ENCODE measurements around the gene ARHGAP24. TPM values are rescaled to one million over a fixed set of nuclear protein-coding genes. Genes with fewer than 3 reads are reported as not detected.

Gene ARHGAP24
- total RNA-seq, 1 donor from 2014 or later: 9.9 TPM

DNA sequence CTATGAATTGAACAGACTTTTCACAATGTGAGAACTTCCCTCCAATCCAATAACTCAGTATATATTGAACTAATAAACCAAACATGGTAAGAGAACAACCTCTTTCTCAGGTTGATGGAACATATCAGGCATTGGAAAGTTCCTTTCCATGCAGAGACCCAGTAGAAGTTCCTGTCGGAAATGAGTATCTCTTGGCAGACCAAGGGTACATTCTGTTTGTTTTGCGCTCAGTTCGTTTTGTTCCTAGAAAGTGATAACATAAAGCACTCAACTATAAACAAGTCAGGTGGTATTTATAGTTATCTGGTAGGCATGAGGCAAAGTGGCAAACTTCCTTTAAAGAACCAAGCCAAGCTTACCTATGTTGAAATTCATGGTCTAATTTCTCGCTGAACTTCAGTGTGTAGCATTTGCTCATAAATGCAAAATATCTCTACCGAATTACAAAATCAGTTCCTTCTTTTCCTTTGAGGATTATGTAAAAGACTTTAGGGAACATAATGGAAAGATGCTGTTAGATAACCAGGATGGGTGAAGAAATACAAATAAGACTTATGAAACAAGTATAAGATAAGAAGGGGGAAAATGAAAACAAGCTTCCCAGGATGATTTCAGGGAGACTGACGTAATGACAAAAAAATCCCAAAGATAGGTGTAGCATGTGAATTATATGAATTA, 120.3 kb downstream of the ARHGAP24 start:
- TF ChIP-seq, protein P1, sequence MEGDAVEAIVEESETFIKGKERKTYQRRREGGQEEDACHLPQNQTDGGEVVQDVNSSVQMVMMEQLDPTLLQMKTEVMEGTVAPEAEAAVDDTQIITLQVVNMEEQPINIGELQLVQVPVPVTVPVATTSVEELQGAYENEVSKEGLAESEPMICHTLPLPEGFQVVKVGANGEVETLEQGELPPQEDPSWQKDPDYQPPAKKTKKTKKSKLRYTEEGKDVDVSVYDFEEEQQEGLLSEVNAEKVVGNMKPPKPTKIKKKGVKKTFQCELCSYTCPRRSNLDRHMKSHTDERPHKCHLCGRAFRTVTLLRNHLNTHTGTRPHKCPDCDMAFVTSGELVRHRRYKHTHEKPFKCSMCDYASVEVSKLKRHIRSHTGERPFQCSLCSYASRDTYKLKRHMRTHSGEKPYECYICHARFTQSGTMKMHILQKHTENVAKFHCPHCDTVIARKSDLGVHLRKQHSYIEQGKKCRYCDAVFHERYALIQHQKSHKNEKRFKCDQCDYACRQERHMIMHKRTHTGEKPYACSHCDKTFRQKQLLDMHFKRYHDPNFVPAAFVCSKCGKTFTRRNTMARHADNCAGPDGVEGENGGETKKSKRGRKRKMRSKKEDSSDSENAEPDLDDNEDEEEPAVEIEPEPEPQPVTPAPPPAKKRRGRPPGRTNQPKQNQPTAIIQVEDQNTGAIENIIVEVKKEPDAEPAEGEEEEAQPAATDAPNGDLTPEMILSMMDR (conservative IDR thresholded peaks at IDR 0.05; ENCODE audit: low read depth, low read length): no peak
- no peak for DNase-seq (ENCODE audit: low read depth)
- H3K4me3 ChIP-seq (ENCODE audit: low read depth, low read length): no peak overlapping the region

DNA sequence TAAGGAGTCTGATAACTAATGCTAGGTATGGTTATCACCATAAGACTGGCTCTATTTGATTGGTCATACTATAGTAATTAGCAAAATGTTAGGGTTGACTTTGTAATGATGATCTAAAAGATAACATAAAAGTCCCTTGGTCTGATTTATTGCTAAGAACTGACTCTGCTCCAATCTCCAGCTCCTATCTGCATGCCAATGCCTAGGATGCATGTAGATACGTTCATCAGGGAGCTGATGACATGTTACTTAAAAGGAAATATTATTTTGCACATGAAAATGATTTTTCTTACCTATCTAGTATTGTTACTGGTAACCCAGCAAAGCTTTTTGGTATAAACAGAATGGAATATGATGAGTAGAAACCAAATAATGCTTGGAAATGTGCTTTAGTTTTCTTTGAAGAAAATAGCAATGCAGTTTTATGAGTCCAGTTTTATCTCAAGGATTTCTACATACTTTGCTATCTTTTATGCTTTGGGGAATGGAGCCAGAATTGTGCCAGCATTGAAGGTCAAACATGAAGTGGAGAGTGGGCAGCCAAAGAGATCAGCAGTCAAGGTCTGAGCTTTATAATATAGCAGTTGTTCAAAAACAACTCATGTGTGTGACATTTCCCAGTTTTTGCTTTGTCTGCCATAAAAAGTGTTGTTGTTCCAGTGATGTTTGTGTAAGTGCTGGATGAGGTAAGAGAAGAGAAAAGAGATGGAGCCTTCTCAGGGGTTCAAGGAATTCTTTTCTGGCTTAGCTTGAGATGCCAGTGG, 121.0 kb downstream of the ARHGAP24 start:
- TF ChIP-seq, protein P1 (conservative IDR thresholded peaks at IDR 0.05; ENCODE audit: low read depth, low read length): no peak
- no peak for DNase-seq (ENCODE audit: low read depth)
- no peak overlapping the region for H3K4me3 ChIP-seq (ENCODE audit: low read depth, low read length)

DNA sequence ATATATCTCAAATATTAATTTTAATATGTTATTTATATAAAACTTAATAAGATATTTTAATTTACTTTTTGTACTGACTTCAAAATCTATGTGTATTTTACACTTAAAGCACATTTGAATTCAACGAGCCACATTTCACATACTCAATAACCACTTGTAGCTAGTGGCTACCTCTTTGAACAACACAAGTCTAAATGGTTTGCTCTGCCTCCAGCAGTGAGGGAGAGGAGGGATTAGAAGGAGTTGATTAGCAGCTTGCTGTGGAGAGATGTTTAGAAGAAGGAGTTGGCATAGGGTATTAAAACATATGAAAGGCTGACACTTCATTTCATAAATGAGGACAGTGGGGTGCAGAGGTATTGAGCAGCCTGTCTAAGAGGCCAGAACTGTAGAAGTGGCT, 124.0 kb downstream of the ARHGAP24 start:
- TF ChIP-seq, protein P1 (conservative IDR thresholded peaks at IDR 0.05; ENCODE audit: low read depth, low read length): no peak
- DNase-seq (ENCODE audit: low read depth): no peak
- no peak overlapping the region for H3K4me3 ChIP-seq (ENCODE audit: low read depth, low read length)

DNA sequence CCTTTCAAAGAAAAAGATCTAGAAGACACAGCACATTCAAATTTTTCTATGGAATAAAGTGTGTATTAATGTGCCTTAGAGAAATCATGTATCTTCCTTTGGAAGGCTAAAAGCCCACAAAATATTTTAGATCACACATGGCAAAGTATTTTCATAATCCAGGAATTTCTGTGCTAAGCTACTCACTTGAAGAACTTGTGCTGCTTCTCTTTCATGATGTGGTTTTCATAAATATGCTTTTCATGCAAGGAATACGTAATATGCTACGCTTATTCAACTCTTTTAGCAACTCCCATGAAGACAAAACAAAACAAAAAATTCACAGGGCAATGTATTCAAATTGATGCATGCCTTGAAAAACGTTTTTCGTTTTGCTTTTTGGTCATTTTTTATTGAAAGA, 125.6 kb downstream of the ARHGAP24 start:
- H3K4me3 ChIP-seq (ENCODE audit: low read depth, low read length): no peak overlapping the region
- no peak for DNase-seq (ENCODE audit: low read depth)
- TF ChIP-seq, protein P1 (conservative IDR thresholded peaks at IDR 0.05; ENCODE audit: low read depth, low read length): no peak

DNA sequence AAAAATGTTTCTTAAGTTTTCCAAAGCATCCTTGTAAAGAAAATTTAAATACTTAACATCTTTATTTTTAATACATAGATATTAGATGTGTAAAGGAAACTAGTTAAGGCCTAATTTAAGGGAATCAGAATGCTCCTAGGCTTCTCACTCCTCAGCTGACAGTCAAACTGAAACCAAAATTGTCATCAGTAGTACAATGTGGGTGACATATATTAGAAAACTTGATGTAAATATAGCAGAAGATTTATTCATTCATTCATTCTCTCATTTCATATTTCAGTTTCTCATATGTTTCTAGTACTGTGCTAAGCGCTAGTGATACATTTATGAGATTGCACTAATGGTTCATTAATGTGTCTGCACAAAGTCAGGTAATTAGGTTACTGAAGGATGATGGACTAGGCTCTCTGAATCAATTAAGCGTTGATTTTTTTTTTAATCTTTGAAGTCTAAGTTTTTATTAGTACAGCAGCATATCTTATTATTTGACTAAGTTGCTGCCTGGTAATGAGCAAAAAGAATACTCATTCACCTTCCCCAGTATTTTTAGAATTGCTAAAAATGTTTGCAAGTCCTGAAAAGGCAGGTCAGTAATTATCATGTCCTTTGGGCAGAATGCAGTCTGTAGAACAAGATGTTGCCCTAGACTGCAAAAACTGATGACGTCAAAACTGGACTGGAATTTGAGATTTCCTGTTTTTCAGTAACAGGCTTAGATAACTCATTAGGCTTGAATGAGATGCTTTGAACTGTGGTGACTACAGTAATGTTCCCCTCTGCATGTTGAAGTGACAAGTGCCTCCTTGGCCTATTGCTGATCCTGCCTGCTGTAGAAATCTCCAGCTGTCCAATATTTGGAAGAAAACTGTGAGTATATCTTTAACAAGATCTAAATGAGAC, 128.7 kb downstream of the ARHGAP24 start:
- TF ChIP-seq, protein P1 (conservative IDR thresholded peaks at IDR 0.05; ENCODE audit: low read depth, low read length): no peak
- no peak for DNase-seq (ENCODE audit: low read depth)
- no peak overlapping the region for H3K4me3 ChIP-seq (ENCODE audit: low read depth, low read length)

DNA sequence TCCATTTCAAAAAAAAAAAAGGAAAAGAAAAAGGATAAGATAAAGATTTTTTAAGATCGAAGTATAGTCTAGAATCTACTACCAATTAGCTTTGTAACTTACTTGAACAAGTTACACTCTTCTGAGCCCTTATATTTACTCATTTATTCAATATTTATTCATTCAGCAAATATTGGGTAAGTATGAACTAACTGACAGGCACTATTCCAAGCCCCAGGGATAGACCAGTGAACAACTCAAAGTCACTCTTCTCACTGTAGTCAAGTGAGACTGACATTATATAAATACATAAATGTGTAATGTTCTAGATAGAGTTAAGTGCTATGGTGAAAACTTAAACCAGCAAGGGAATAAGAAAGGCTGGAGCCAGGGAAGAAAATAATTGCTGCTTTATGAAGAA, 131.6 kb downstream of the ARHGAP24 start:
- TF ChIP-seq, protein P1 (conservative IDR thresholded peaks at IDR 0.05; ENCODE audit: low read depth, low read length): no peak
- no peak overlapping the region for H3K4me3 ChIP-seq (ENCODE audit: low read depth, low read length)
- no peak for DNase-seq (ENCODE audit: low read depth)

All from epithelial cell of proximal tubule (primary cell).